HG02981 (cell line): Measurements from ENCODE around the gene NF1.
"Not testable (repeated sequence)": the region's sequence is repeated elsewhere in the genome, so short reads cannot be mapped to it uniquely, and the experiment has no call there.

ENCODE experiments used
- ATAC-seq: cut with Tn5 transposase; IDR thresholded peaks from one replicate; pipeline ENCODE4 v1.9.1; 2021; ENCODE audit warnings: mild to moderate bottlenecking, moderate library complexity; ENCODE audit not compliant: unreplicated experiment

The NF1 gene

DNA sequence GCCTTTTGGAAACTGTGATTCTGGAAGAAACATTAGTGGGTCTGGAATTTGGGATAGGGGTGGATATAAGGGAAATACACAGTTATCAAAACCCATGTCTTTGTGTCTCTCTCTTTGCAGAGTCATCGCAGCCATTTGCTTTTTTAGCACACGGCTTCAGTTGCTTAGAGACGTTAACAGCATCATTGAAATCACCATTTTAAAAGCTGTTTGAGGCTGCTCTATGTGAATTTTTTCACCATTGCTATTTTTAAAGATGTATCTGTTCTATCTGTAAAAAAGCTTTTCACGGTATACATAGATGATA, 155.0 kb downstream of the NF1 start:
- no peak for ATAC-seq

DNA sequence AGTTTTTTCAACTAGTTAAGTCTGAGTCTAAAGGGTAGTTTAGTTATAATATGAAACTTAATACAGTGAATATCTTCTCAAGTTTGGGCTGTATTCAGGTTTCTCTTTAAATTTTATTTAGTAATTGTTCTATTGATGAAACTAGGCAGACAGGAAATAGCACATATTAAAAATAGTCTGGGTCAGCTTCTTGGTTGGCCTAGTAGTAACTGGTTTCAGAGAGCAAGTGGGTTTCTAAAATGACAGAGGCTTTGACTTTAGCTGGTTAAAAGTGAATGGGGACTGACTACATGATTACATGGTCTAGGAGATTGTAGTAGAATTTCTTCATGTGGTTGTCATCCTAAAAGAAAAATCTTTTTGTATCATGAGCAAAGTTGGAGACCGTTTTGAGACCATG, 155.5 kb downstream of the NF1 start:
- no peak for ATAC-seq

DNA sequence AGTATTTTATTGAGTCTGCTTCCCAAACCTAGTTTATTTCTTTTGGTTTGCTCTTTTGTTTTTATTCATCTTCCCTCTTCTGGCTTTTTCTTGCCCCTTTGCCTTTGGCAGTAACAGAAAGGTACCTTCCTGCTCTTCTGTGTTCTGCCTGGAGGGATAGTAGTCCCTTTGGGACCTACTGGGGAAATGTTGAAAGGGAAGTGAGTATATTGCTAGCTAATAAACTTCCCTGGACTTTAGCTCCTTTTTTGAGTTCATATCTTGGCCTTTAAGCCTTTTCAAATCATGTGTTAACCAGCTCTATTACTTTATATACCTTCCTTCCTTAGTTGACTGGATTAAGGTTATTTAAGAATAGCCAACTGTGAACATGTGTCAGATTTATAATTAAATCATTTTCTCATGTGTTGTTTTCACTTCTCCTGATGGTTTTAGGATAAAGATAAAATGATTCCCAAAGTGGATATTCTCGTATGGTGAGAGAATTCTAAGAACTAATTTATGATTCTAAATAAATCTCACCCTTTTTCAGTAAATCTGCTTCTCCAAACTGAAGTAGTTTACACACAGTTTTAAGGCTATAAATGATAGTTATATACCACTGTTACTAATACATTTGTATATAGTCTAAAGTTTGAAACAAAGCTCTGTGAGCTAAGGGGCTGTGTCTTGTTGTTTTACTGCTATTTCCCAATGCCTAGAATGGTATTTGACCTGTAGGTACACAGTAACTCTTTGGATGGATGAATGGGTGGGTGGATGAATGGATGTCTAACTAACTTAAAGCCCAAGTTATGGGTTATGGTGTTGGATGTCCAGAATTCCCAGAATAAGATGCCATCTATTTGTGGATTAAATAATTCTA, 156.6 kb downstream of the NF1 start:
- ATAC-seq, result no peak

DNA sequence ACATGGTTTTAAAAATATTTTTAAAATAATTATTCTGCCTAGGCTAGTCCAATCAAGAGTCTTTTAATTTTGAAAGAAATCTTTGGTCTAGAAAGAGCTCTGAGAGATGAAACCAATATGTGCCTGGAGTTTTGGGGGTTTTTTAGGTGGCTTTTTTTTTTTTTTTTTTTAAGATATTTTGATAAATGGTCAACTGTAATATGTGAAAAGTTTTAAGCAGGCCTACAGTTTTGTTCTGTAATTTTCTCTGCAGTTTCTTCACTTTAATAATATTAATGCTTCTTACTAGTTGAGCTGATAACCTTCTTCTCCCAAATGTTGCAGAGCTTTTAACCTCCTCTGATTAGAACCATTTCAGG, 157.2 kb downstream of the NF1 start:
- ATAC-seq, result no peak

DNA sequence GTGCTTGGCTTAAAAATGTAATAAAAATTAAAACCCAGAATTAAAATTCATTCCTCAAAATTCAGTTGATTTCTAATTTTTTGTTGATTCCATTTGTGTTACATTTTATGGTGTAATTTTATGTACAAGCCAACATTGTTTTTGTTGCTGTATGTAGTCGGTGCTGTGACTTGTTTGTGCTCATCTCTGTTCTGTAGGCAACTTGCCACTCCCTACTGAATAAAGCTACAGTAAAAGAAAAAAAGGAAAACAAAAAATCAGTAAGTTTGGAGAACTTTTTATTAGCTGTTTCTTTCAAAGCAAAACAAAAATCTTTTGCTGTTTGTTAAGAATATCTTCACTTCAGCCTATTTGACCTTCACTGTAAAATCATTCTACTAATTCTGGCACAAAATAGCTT, 158.0 kb downstream of the NF1 start:
- no peak for ATAC-seq

DNA sequence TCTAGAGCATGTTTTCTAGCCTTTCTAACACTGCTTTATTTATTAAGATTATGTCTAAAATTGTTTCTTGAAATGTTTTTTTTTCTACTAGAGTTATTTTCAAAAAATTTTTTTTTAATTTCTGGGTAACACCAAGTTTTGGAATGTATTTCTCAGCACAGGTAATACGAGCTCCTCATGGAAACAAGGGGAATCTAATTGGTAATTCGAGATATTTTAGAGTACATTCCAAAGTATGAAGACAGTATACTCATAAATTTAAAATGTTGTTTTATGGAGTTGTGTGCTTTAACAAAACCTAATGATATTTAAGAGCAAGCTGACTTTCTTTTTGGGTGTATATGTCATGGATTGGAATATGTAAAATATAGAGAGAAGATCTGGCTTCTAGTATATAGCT, 159.9 kb downstream of the NF1 start:
- ATAC-seq, result no peak

DNA sequence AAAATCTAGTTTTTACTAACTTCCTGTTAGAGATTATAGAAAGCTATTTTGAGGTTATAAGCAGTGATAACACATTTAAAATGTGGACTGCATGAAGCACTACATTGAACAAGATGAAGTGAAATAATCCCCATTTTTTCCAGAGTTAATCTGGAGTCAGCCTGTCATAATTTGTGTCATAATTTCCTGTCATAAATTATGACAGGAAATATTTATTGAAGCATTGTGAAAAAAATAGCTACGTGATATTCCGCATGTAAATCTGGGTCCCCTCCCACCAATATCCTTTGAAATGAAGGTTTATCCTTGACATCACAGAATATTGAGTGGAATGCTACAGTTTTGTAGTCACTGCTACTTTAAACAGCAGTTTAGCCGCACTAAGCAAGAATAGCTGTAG, 162.2 kb downstream of the NF1 start:
- ATAC-seq, result no peak

DNA sequence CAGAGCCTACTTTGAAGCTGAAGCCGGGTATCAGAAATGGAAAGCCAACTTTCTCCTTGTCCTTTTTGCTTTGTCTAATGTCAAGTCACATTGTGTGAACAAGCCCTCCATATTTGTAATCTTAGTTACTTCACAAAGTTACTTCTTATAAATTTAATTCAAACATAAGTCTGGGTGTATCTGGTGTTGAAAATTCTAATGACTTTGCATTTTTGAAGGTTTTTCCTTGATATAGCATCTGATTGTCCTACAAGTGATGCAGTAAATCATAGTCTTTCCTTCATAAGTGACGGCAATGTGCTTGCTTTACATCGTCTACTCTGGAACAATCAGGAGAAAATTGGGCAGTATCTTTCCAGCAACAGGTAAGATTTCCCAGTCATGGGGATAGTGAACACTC, 165.4 kb downstream of the NF1 start:
- no peak for ATAC-seq

DNA sequence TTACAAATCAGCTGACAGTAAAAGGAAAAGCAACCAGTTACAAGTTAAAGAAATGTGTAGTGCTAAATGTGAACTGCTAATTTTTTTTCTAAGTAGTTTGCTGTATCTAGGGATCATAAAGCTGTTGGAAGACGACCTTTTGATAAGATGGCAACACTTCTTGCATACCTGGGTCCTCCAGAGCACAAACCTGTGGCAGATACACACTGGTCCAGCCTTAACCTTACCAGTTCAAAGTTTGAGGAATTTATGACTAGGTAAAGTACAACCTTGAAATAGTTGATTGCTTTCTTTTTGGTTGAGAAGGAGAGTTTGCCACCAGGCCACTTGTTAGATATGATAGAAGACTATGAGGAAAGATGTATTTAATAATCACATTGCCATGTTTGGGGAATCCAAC, 166.8 kb downstream of the NF1 start:
- ATAC-seq, result no peak

DNA sequence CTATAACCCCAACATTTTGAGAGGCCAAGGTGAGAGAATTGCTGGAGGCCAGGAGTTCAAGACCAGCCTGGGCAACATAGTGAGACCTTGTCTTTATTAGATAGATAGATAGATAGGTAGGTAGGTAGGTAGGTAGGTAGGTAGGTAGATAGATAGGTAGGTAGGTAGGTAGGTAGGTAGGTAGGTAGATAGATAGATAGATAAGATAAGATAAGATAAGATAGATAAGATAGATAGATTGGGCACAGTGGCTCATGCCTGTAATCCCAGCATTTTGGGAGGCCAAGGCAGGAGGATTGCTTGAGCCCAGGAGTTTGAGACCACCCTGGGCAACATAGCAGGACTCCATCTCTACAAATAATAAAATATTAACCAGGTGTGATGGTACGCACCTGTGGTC, 168.1 kb downstream of the NF1 start:
- ATAC-seq, result not testable (repeated sequence)

DNA sequence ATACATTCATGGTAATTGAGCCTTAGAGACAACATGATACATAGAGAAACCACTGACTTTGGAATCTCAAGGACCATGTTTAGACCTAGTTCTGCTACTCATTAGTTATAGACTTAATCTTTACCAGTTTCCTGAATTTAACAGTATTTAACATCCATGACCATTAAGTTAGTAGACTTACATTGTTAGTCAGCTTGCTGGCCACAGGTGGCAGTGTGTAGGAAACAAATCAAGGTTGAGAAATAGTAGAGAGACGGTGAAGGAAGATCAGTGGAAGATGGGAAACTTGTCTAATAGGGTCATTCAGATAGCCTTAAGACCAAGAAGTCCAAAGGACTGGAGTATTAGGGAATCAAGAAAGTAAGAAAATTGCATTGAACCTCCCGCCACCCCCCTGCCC, 171.3 kb downstream of the NF1 start:
- ATAC-seq, result no peak

DNA sequence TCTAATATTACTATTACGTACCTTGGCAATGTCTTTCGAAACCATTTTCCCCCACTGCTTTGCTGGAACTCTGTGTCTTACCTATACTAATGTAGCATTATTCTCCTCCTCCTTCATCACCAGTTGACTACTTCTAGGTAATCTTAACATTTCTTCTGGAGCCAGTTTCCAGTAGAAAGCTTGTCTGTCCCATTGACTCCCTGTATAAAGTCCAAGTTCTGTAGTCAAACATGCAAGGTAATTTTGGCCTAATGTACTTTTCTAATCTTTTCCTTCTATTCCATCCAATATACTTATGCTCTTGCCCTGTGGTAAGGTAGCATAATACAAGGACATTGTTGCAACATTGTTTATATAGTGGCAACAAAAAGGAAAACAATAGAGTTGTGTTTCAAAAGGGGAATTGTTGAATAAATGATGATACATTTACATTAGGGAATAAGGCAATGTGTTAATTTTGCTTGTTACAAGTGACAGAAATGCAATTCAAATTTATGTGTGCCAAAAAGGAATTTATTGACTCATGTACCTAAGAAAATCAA, 174.3 kb downstream of the NF1 start:
- ATAC-seq, result no peak

DNA sequence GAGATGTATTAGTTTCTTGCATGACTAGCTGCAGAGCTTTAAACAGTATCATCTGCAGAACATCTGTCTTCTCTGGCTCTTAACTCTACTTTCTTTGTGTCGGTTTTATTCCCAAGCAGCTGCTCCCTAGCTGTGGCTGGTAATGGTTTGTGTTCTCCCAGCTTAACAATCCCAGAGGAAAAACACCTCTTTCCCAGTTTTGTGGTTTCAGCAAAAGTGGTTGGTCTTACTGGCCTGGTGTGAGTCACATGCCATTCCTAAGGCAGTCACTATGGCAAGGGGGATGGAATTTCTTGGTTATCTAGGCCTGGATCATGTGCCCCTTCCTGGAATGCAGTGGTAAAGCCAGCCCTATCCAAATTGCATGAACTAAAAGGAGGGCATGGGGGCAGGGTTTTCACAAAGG, 174.8 kb downstream of the NF1 start:
- no peak for ATAC-seq

DNA sequence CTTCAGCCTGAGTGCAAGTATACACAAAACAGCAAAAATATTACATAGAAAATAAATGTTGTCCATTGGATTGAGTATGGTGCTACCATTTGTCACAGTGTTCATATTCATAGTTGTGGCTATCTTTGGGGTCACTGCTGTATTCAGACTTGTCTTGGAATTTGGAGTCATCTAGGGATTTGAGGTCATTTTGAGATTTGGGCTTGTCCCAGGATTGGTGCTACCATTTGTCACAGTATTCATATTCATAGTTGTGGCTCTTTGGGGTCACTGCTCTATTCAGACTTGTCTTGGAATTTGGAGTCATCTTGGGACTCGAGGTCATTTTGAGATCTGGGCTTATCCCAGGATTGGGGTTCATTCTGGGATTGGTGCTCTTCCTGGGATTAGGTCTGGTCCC, 177.5 kb downstream of the NF1 start:
- ATAC-seq, result no peak

DNA sequence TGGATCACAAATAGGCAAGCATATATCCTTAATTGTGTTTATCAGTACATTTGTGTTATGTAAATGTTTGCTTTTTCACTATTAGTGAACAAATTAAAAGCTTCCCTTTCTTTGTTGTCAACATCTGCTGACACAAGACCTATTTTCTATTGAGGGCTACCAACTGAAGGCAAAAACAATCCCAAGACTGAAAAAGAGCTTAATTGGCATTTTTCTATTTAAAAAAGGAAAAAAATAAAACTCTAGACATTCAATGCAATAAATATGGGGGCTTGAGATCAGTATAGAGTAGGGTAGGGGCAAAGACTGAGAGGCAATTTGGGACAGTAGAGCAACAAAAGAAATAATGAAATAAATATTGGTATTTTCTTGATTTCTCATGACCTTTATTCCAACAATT, 178.0 kb downstream of the NF1 start:
- no peak for ATAC-seq

DNA sequence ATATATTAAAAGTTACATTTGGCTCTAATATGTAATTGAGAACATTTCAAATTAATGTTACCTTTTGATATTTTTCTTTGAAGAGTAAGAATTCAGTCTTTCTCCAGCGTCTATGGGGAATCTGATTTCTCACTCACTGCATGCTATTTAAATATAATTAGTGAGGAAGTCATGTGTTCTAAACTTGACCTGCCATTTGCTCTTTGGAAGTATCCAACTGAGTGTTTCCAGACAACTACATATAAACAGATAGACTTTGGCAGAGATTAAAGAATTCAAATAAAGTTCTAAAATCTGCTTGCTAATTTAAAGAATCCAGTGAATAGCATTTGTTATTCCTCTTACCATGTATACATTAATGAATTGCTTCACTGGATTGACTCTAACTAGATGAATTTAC, 178.7 kb downstream of the NF1 start:
- ATAC-seq, result no peak

DNA sequence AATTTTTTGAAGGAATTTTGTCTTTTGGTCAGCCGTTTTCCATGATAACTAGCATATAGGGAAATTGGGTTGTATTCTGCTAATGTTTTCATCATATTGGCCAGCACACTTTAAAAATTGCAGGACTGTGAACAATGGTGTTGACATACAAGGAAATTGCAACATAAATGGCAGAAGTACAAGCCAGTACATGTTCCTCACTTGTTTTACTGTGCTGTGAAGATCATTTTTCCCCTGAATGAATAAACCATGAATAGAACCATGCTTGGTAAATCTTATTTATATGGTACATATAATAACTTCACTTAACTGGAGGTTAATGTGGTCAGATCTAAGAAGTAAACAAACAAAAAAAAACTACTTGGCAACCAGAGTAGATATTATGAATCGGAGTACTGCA, 179.5 kb downstream of the NF1 start:
- no peak for ATAC-seq

DNA sequence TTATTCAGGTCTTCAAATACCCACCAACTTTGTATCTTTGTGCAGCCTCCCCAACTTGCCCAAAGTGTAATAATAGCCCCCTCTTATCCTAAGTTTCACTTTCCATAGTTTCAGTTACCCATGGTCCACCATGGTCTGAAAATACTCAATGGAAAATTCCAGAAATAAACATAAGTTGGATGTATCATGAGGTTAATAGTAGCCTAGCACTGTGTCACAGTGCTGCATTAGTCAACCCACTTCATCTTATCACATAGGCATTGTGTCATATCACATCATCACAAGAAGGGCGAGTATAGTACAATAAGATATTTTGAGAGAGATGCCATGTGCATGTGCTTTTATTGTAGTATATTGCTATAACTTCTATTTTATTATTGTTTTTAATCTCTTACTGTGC, 180.3 kb downstream of the NF1 start:
- no peak for ATAC-seq

DNA sequence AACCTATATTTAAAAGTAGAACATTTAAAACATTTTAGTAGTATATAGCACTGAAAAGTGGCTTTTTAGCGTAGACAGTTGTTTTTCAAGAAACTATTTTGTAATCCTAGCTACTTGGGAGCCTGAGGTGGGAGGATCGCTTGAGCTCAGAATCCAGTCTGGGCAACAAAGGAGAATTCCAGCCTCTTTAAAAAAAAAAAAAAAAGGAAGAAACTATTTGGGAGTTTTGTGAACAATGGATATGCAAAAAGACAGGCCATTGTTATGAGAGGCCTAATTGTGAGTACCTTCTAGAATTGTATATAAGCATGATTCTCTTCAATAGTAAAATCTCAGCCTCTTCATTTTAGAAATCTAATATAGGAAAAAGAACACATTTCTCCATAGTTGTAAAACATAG, 184.6 kb downstream of the NF1 start:
- no peak for ATAC-seq

DNA sequence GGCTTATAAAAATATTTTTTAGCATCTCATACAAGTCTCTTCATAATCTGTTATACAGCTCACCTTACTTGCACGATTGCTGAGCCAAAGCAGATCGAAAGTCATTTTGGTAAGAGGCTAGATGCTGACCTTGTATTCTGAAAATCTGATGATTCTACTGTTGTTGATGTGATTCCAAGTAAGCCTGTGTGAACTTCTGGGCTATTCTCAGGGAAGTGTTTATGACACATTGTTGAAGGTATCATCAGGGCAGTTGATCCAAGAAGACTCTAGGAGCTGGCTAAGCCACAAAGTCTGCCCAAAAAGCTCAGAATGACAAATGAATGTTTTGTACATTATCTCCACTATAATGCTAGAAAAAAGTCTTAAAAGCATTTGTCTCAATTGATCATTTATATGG, 186.3 kb downstream of the NF1 start:
- no peak for ATAC-seq

DNA sequence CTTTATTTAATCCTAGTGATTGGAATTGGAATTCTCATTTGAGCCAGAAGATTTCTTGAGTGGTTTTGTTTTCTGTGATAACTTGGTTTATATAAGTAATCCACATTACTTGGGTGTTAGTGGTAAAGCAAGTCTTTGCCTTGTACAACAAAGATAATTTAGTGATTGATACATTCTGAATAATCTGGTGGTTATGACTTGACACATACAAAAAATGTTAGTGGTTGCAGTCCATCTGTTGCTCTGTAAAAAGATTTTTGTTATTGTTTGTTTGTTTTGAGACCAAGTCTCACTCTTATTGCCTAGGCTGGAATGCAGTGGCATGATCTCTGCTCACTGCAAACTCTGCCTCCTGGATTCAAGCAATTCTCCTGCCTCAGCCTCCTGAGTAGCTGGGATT, 189.1 kb downstream of the NF1 start:
- ATAC-seq, result no peak

DNA sequence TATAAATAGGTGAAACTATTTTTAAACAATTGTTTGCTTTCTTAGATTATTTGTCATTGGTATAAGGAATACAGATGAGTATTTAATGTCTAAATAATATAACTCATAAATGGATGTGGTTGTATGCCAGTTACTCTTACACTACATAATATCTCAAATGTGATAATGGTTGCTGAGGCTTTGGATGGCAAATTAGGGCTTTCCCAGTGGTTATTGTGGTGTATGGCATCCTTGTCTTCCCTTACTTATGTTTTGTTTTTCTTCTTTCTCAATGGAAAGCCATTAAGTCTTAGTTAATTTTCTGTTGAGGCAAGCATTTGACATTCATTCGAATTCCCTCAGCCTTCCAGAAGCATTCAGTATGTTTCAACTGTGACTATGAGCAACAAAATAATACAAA, 191.8 kb downstream of the NF1 start:
- no peak for ATAC-seq

DNA sequence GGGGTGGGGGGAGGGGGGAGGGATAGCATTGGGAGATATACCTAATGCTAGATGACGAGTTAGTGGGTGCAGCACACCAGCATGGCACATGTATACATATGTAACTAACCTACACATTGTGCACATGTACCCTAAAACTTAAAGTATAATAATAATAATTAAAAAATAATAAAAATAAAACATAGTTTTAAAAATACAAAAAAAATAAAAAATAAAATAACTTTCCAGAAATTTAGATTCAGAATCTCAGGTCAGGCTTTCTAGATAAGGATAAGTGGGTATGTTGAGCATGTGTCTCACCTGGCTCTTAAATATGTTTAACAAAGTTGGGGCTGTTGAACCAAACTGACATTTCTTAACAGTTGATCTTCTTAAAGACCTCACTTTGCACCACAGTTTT, 193.2 kb downstream of the NF1 start:
- ATAC-seq, result not testable (repeated sequence)
